Right lobe of liver (tissue), 4 donors: Measurements from ENCODE around the gene GTSF1L.

ENCODE experiments used
- POLR2A ChIP-seq: fragments of 450-650 bp; IDR thresholded peaks from one replicate; pipeline ENCODE4 v1.6.1; 2017; ENCODE audit warnings: antibody characterized with exemption, mild to moderate bottlenecking
- TF ChIP-seq, protein P1 (sequence below), 4 donors: fragments of 200-600 bp in 3 of 4; fragments of 450-650 bp in 1 of 4; IDR thresholded peaks; one replicate each; pipeline versions ENCODE4 v1.5.1 to v1.8.0; 2016 to 2022; ENCODE audit warnings: antibody characterized with exemption in 4 of 4, mild to moderate bottlenecking in 2 of 4
- donor health status: DM: no; HTN: no; CAD: no.
- donor health status: DM: no; HTN: no; CAD: no.
- donor health status: DM: no; HTN: yes; CAD: no.

DNA sequence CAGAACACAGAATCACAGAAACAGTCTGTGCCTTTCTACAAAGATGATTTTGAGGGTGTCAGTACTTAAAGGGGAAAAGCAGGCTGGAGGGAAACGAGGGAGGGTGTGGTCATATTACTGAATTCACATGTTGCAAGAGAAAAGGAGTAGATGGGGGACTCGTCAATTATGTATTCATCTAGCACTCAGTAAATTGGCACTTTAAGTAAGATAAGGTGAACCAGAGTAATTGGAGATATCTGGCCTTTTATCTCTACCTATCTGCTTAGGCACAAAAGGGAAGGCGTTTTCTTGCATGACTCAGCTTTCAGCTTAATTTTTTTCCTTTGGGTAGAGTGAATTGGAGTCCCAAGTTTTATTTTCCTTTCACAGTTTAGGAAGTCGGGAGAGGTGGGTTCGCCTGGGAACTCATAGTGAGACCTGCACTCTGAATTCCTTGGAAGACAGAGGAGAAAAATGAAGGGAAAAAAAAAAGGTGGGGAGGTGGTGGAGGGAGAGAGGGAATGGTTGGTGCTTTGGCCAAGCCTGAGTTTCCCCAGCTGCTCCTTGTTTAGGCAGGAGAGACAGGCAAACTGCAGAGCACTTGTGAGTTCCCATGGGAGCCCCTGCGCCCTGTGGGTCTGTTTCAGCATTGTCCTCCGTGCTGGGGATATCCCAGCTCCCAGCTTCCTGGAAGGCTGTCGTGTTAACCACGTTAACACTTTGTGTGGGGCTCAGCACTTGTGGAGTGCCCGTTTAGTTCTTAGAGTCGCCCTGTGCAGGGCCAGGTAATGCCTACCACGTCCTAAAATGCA lies 19.7 kb upstream of the GTSF1L start:
- TF ChIP-seq, protein P1, sequence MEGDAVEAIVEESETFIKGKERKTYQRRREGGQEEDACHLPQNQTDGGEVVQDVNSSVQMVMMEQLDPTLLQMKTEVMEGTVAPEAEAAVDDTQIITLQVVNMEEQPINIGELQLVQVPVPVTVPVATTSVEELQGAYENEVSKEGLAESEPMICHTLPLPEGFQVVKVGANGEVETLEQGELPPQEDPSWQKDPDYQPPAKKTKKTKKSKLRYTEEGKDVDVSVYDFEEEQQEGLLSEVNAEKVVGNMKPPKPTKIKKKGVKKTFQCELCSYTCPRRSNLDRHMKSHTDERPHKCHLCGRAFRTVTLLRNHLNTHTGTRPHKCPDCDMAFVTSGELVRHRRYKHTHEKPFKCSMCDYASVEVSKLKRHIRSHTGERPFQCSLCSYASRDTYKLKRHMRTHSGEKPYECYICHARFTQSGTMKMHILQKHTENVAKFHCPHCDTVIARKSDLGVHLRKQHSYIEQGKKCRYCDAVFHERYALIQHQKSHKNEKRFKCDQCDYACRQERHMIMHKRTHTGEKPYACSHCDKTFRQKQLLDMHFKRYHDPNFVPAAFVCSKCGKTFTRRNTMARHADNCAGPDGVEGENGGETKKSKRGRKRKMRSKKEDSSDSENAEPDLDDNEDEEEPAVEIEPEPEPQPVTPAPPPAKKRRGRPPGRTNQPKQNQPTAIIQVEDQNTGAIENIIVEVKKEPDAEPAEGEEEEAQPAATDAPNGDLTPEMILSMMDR (IDR thresholded peaks at IDR 0.05) = no peak
- no peak for TF ChIP-seq POLR2A
